KMS-11 (cell line): ENCODE measurements around the gene PLEKHN1.

Source experiments
- H2AFZ ChIP-seq: fragments of 200-600 bp; sonication (generic); 2 replicates; pipeline ENCODE4 v1.6.1; 2016; ENCODE audit warnings: antibody characterized with exemption, mixed run types, low read depth
- H3K27ac ChIP-seq: fragments of 200-600 bp; sonication (generic); 2 replicates; pipeline ENCODE4 v1.6.1; 2016; ENCODE audit warnings: mild to moderate bottlenecking, mixed run types
- H3K27me3 ChIP-seq: fragments of 200-600 bp; sonication (generic); 2 replicates; pipeline ENCODE4 v1.6.1; 2017; ENCODE audit warnings: mild to moderate bottlenecking, low read depth, mixed run types, moderate library complexity; ENCODE audit not compliant: insufficient read depth
- H3K36me3 ChIP-seq: fragments of 200-600 bp; sonication (generic); 2 replicates; pipeline ENCODE4 v1.6.1; 2017; ENCODE audit warnings: mild to moderate bottlenecking, mixed run types; ENCODE audit not compliant: insufficient read depth
- H3K4me1 ChIP-seq: fragments of 200-600 bp; sonication (generic); 2 replicates; pipeline ENCODE4 v1.6.1; 2016; ENCODE audit warnings: mild to moderate bottlenecking, low read depth, mixed run types; ENCODE audit not compliant: poor library complexity, severe bottlenecking
- H3K4me2 ChIP-seq: fragments of 200-600 bp; sonication (generic); 2 replicates; pipeline ENCODE4 v1.7.0; 2016; ENCODE audit warnings: mild to moderate bottlenecking, mixed run types
- H3K4me3 ChIP-seq: fragments of 200-600 bp; sonication (generic); IDR thresholded peaks from 2 replicates; pipeline ENCODE4 v1.6.1; 2017; ENCODE audit warnings: low read depth, low read length, mixed read lengths; ENCODE audit not compliant: insufficient read depth
- H3K79me2 ChIP-seq: fragments of 200-600 bp; sonication (generic); 2 replicates; pipeline ENCODE4 v1.6.1; 2016; ENCODE audit warnings: low read depth, mixed run types; ENCODE audit not compliant: insufficient read depth
- H3K9ac ChIP-seq: fragments of 200-600 bp; sonication (generic); 2 replicates; pipeline ENCODE4 v1.6.1; 2016; ENCODE audit warnings: mild to moderate bottlenecking, mixed run types
- H4K20me1 ChIP-seq: fragments of 200-600 bp; sonication (generic); 2 replicates; pipeline ENCODE4 v1.6.1; 2016; ENCODE audit warnings: mild to moderate bottlenecking, mixed run types; ENCODE audit not compliant: insufficient read depth
- CTCF ChIP-seq: fragments of 200-600 bp; sonication (generic); conservative IDR thresholded peaks from 2 replicates; pipeline ENCODE4 v1.6.1; 2017; ENCODE audit warnings: low read depth, mild to moderate bottlenecking, antibody characterized with exemption, low read length, moderate library complexity, mixed read lengths

The PLEKHN1 gene

GRCh38 chr1:941588-942383 is 24.5 kb upstream of the PLEKHN1 start:
- peak overlapping the region; percentile 78 for H3K4me3 ChIP-seq
- peak overlapping the region; percentile 91 for H3K4me2 ChIP-seq
- peaks cover 74% of the 10 kb centered on the region for H3K4me1 ChIP-seq

GRCh38 chr1:942411-942821 is 23.9 kb upstream of the PLEKHN1 start:
- Histone ChIP-seq H3K4me2 (peak overlapping the region; percentile 91), H2AFZ (no peak overlapping the region), H3K27ac (no peak overlapping the region), H4K20me1 (no peaks in the 10 kb centered on the region; the same call in 1 of the 2 replicates), H3K36me3 (no peaks in the 10 kb centered on the region), H3K4me1 (peaks cover 79% of the 10 kb centered on the region), H3K9ac (no peak overlapping the region), H3K79me2 (no peaks in the 10 kb centered on the region), H3K27me3 (peaks cover 48% of the 10 kb centered on the region), H3K4me3 (no peak overlapping the region)
- TF ChIP-seq CTCF, result no peak

More at GRCh38 chr1:941588-942383, 24.5 kb upstream of the PLEKHN1 start:
- Histone ChIP-seq H3K79me2 (no peaks in the 10 kb centered on the region), H3K27me3 (peaks cover 51% of the 10 kb centered on the region), H3K27ac (no peak overlapping the region), H2AFZ (peak overlapping the region; percentile 48), H3K9ac (peak overlapping the region; percentile 29; the same call in 1 of the 2 replicates), H3K36me3 (no peaks in the 10 kb centered on the region), H4K20me1 (no peaks in the 10 kb centered on the region; the same call in 1 of the 2 replicates)
- no peak for TF ChIP-seq CTCF

- Histone ChIP-seq H3K9ac (no peak overlapping the region), H4K20me1 (no peaks in the 10 kb centered on the region; the same call in 1 of the 2 replicates), H3K27ac (peak overlapping the region; percentile 75; the same call in 1 of the 2 replicates), H3K4me1 (peaks cover 85% of the 10 kb centered on the region), H3K27me3 (peaks cover 42% of the 10 kb centered on the region), H3K4me3 (no peak overlapping the region), H3K4me2 (peak overlapping the region; percentile 91), H2AFZ (no peak overlapping the region), H3K36me3 (peaks cover 4% of the 10 kb centered on the region; the same call in 1 of the 2 replicates), H3K79me2 (no peaks in the 10 kb centered on the region)
- no peak for TF ChIP-seq CTCF
Observed at GRCh38 chr1:942864-943533, 23.3 kb upstream of the PLEKHN1 start.

- no peak for TF ChIP-seq CTCF
- peak overlapping the region; percentile 75 for H3K27ac ChIP-seq
- no peak overlapping the region for H3K4me3 ChIP-seq
- H3K4me2 ChIP-seq, result peak overlapping the region; percentile 91
- H3K9ac ChIP-seq, result no peak overlapping the region; the same call in 1 of the 2 replicates
- peaks cover 5% of the 10 kb centered on the region; the same call in 1 of the 2 replicates for H3K36me3 ChIP-seq
- peaks cover 89% of the 10 kb centered on the region for H3K4me1 ChIP-seq
- peaks cover 35% of the 10 kb centered on the region for H3K27me3 ChIP-seq
- H4K20me1 ChIP-seq, result no peaks in the 10 kb centered on the region; the same call in 1 of the 2 replicates
- H3K79me2 ChIP-seq, result no peaks in the 10 kb centered on the region
- no peak overlapping the region for H2AFZ ChIP-seq
Observed at GRCh38 chr1:943545-944340, 22.5 kb upstream of the PLEKHN1 start.
